H7 (cell line): ENCODE measurements around the gene ACRBP. TPM values are rescaled to one million over a fixed set of nuclear protein-coding genes. Genes with fewer than 3 reads are reported as not detected.

Source experiments
- DNase-seq: peaks from one replicate; pipeline ENCODE4 v3.0.0; 2012
- H3K27me3 ChIP-seq: 2 replicates; pipeline ENCODE4 v1.6.0; 2011; ENCODE audit warnings: mild to moderate bottlenecking, low read length; ENCODE audit not compliant: control insufficient read depth, insufficient read depth
- H3K36me3 ChIP-seq: replicated peaks from 2 replicates; pipeline ENCODE4 v1.5.1; 2011; ENCODE audit warnings: low read length; ENCODE audit not compliant: control insufficient read depth, insufficient read depth
- H3K4me3 ChIP-seq: 2 replicates; pipeline ENCODE4 v1.5.1; 2011; ENCODE audit warnings: low read depth, mild to moderate bottlenecking, control low read depth, low read length, moderate library complexity; ENCODE audit not compliant: insufficient read depth
- total RNA-seq: library from RNA; depleted of rRNA; stranded (reverse); fragments of >200 nt; shearing (Covaris generic); gene quantifications from 2 replicates; pipeline ENCODE4 v1.2.3, GENCODE V29; 2014

Gene ACRBP
- total RNA-seq, 1 experiment from 2014 or later: 0.80 TPM

GRCh38 chr12:6666211-6666610 lies 19.0 kb upstream of the ACRBP start:
- DNase-seq: no peak
- no peaks in the 10 kb centered on the region for H3K27me3 ChIP-seq
- no peak overlapping the region for H3K4me3 ChIP-seq
- peaks cover 34% of the 10 kb centered on the region for H3K36me3 ChIP-seq

GRCh38 chr12:6664902-6665301 lies 17.7 kb upstream of the ACRBP start:
- Histone ChIP-seq H3K27me3 (no peaks in the 10 kb centered on the region), H3K36me3 (peaks cover 22% of the 10 kb centered on the region), H3K4me3 (no peak overlapping the region)
- no peak for DNase-seq

GRCh38 chr12:6662906-6663742 lies 15.9 kb upstream of the ACRBP start, which contains the start of gene ING4:
Gene ING4 (minus strand): TSS chr12:6663119. CDS start chr12:6663101, 18 bp downstream.
- Histone ChIP-seq H3K4me3 (peak within 1 kb of the TSS; percentile 77), H3K27me3 (no peaks in the 10 kb centered on the region), H3K36me3 (peaks cover 13% of the 10 kb centered on the region)
- peak; percentile 94 for DNase-seq

GRCh38 chr12:6662602-6662905 lies 15.3 kb upstream of the ACRBP start:
- peak overlapping the region; percentile 77 for H3K4me3 ChIP-seq
- H3K27me3 ChIP-seq: no peaks in the 10 kb centered on the region
- H3K36me3 ChIP-seq: peaks cover 9% of the 10 kb centered on the region
- peak; percentile 84 for DNase-seq

GRCh38 chr12:6653987-6654386 lies 6.8 kb upstream of the ACRBP start:
- H3K4me3 ChIP-seq: no peak overlapping the region
- DNase-seq: no peak
- H3K27me3 ChIP-seq: no peaks in the 10 kb centered on the region
- H3K36me3 ChIP-seq: peaks cover 11% of the 10 kb centered on the region

- H3K27me3 ChIP-seq: no peaks in the 10 kb centered on the region
- DNase-seq: no peak
- H3K36me3 ChIP-seq: peaks cover 11% of the 10 kb centered on the region
- H3K4me3 ChIP-seq: no peak overlapping the region
Measured at GRCh38 chr12:6653342-6653741, 6.1 kb upstream of the ACRBP start.

- no peak for DNase-seq
- H3K4me3 ChIP-seq: no peak overlapping the region
Measured at GRCh38 chr12:6652391-6652790, 5.2 kb upstream of the ACRBP start.

GRCh38 chr12:6650832-6651231 lies 3.6 kb upstream of the ACRBP start:
- H3K27me3 ChIP-seq: peaks cover 9% of the 10 kb centered on the region
- peaks cover 10% of the 10 kb centered on the region for H3K36me3 ChIP-seq
- no peak for DNase-seq
- H3K4me3 ChIP-seq: no peak overlapping the region

More at GRCh38 chr12:6652391-6652790, 5.2 kb upstream of the ACRBP start:
- peaks cover 11% of the 10 kb centered on the region for H3K36me3 ChIP-seq
- H3K27me3 ChIP-seq: no peaks in the 10 kb centered on the region

GRCh38 chr12:6646276-6647082 lies 753 bp downstream of the ACRBP start:
- Histone ChIP-seq H3K4me3 (peak overlapping the region; percentile 53), H3K36me3 (peaks cover 7% of the 10 kb centered on the region), H3K27me3 (peaks cover 9% of the 10 kb centered on the region)
- no peak for DNase-seq

GRCh38 chr12:6644903-6645302 lies 2.3 kb downstream of the ACRBP start:
- DNase-seq: peak; percentile 80
- Histone ChIP-seq H3K36me3 (no peaks in the 10 kb centered on the region), H3K4me3 (no peak overlapping the region)

GRCh38 chr12:6644257-6644596 lies 3.0 kb downstream of the ACRBP start:
- H3K27me3 ChIP-seq: peaks cover 9% of the 10 kb centered on the region
- H3K4me3 ChIP-seq: no peak overlapping the region
- DNase-seq: no peak
- no peaks in the 10 kb centered on the region for H3K36me3 ChIP-seq

More at GRCh38 chr12:6644903-6645302, 2.3 kb downstream of the ACRBP start:
- H3K27me3 ChIP-seq: peaks cover 9% of the 10 kb centered on the region

GRCh38 chr12:6643569-6644256 lies 3.5 kb downstream of the ACRBP start:
- DNase-seq: no peak
- H3K4me3 ChIP-seq: no peak overlapping the region
- H3K36me3 ChIP-seq: no peaks in the 10 kb centered on the region
- peaks cover 9% of the 10 kb centered on the region for H3K27me3 ChIP-seq

GRCh38 chr12:6641131-6641530 lies 6.1 kb downstream of the ACRBP start:
- DNase-seq: no peak
- no peak overlapping the region for H3K4me3 ChIP-seq
- H3K27me3 ChIP-seq: peaks cover under 1% of the 10 kb centered on the region; the same call in 1 of the 2 replicates
- H3K36me3 ChIP-seq: no peaks in the 10 kb centered on the region

- H3K36me3 ChIP-seq: no peaks in the 10 kb centered on the region
- DNase-seq: no peak
- H3K4me3 ChIP-seq: no peak overlapping the region
- no peaks in the 10 kb centered on the region; the same call in 1 of the 2 replicates for H3K27me3 ChIP-seq
Measured at GRCh38 chr12:6640497-6640896, 6.7 kb downstream of the ACRBP start.
